ENCODE results near the gene NTM. TPM values are rescaled to one million over a fixed set of nuclear protein-coding genes. Genes with fewer than 3 reads are reported as not detected.

The NTM gene
- total RNA-seq, 4 donors from 2014 or later = 0.78 to 1.1 (median 0.88) TPM; not detected in 1

- H3K4me3 ChIP-seq (replicated peaks in 1 of 3) = no peak overlapping the region
- no peak for TF ChIP-seq POLR2A (IDR thresholded peaks at IDR 0.05)
- TF ChIP-seq CTCF (IDR thresholded peaks at IDR 0.05) = peak in 1 of 6 experiments; percentile 28
- no peaks in the 10 kb centered on the region for H3K9me3 ChIP-seq
- intact Hi-C loops (cut with DNase I) = no loop called here
- H3K27ac ChIP-seq = no peak overlapping the region
- no peaks in the 10 kb centered on the region for H3K4me1 ChIP-seq
- DNase-seq = no peak
- no peaks in the 10 kb centered on the region for H3K36me3 ChIP-seq
- WGBS, 2 donors = 58 to 66% methylated on average over 4 of the region's 4 CpGs
- no peaks in the 10 kb centered on the region for H3K27me3 ChIP-seq
Observed at GRCh38 chr11:132099692-132100091, 729.3 kb downstream of the NTM start.

GRCh38 chr11:132100583-132100982, 730.2 kb downstream of the NTM start:
- H3K36me3 ChIP-seq = no peaks in the 10 kb centered on the region
- no peak overlapping the region for H3K27ac ChIP-seq
- H3K27me3 ChIP-seq = no peaks in the 10 kb centered on the region
- WGBS, 2 donors = 89% methylated on average over 5 of the region's 5 CpGs
- no peaks in the 10 kb centered on the region for H3K9me3 ChIP-seq
- H3K4me3 ChIP-seq (replicated peaks in 1 of 3) = no peak overlapping the region
- no peak for TF ChIP-seq CTCF (IDR thresholded peaks at IDR 0.05)
- no peak for TF ChIP-seq POLR2A (IDR thresholded peaks at IDR 0.05)
- no peaks in the 10 kb centered on the region for H3K4me1 ChIP-seq
- DNase-seq = no peak
- intact Hi-C loops (cut with DNase I) = no loop called here

GRCh38 chr11:132101881-132102280, 731.5 kb downstream of the NTM start:
- Histone ChIP-seq H3K4me3 (replicated peaks in 1 of 3) (no peak overlapping the region), H3K27ac (no peak overlapping the region), H3K27me3 (no peaks in the 10 kb centered on the region), H3K36me3 (no peaks in the 10 kb centered on the region), H3K9me3 (no peaks in the 10 kb centered on the region), H3K4me1 (no peaks in the 10 kb centered on the region)
- WGBS, 2 donors = 74 to 76% methylated on average over 3 of the region's 3 CpGs
- DNase-seq = no peak
- TF ChIP-seq POLR2A (IDR thresholded peaks at IDR 0.05) = no peak
- no peak for TF ChIP-seq CTCF (IDR thresholded peaks at IDR 0.05)
- intact Hi-C loops (cut with DNase I) = no loop called here

- TF ChIP-seq POLR2A (IDR thresholded peaks at IDR 0.05) (no peak), CTCF (IDR thresholded peaks at IDR 0.05) (no peak)
- WGBS, 2 donors = 87 to 92% methylated on average over 9 to 10 of the region's 10 CpGs
- no peaks in the 10 kb centered on the region for H3K9me3 ChIP-seq
- H3K27ac ChIP-seq = no peak overlapping the region
- no peak overlapping the region for H3K4me3 ChIP-seq (replicated peaks in 1 of 3)
- no peak for DNase-seq
- no peaks in the 10 kb centered on the region for H3K36me3 ChIP-seq
- intact Hi-C loops (cut with DNase I) = no loop called here
- H3K4me1 ChIP-seq = no peaks in the 10 kb centered on the region
- no peaks in the 10 kb centered on the region for H3K27me3 ChIP-seq
Observed at GRCh38 chr11:132103021-132103420, 732.6 kb downstream of the NTM start.

- H3K27ac ChIP-seq = no peak overlapping the region
- WGBS, 2 donors = 74 to 81% methylated on average over 13 of the region's 13 CpGs
Observed at GRCh38 chr11:132106096-132106982, 735.9 kb downstream of the NTM start.

More at GRCh38 chr11:132106096-132106982, 735.9 kb downstream of the NTM start:
- DNase-seq = no peak
- no peak overlapping the region for H3K4me3 ChIP-seq (replicated peaks in 1 of 3)
- intact Hi-C loops (cut with DNase I) = no loop called here
- TF ChIP-seq POLR2A (IDR thresholded peaks at IDR 0.05) (no peak), CTCF (IDR thresholded peaks at IDR 0.05) (no peak)
- no peaks in the 10 kb centered on the region for H3K4me1 ChIP-seq
- H3K36me3 ChIP-seq = no peaks in the 10 kb centered on the region
- H3K9me3 ChIP-seq = no peaks in the 10 kb centered on the region
- no peaks in the 10 kb centered on the region for H3K27me3 ChIP-seq
